HepG2 (cell line): ENCODE results near the gene MINDY3.

Experiments used
- CTCF ChIP-seq: sonication (generic); formaldehyde crosslinking; IDR thresholded peaks from 2 replicates; pipeline ENCODE4 v1.5.0; 2020; ENCODE audit warnings: mild to moderate bottlenecking, missing genetic modification reagents, moderate library complexity
- EZH2 ChIP-seq: conservative IDR thresholded peaks from 2 replicates; pipeline ENCODE4 v1.6.1; 2012; ENCODE audit warnings: mild to moderate bottlenecking, low read depth, low read length, moderate library complexity
- GATAD2A ChIP-seq: IDR thresholded peaks from 2 replicates; pipeline ENCODE4 v1.6.1; 2016
- HOXA7 ChIP-seq: sonication (generic); formaldehyde crosslinking; IDR thresholded peaks from 2 replicates; pipeline ENCODE4 v1.8.1; 2022; ENCODE audit warnings: mild to moderate bottlenecking, missing genetic modification reagents, moderate library complexity
- MXI1 ChIP-seq: IDR thresholded peaks from 3 replicates; pipeline ENCODE4 v1.6.1; 2012; ENCODE audit warnings: low read depth, low read length, inconsistent platforms, borderline replicate concordance
- MYNN ChIP-seq: sonication (generic); formaldehyde crosslinking; IDR thresholded peaks from 2 replicates; pipeline ENCODE4 v1.4.0; 2020; ENCODE audit warnings: mild to moderate bottlenecking, low read depth, missing genetic modification reagents
- POLR2A ChIP-seq, 2 experiments: IDR thresholded peaks; 2 replicates each; pipeline ENCODE4 v1.6.1; 2011; ENCODE audit warnings: low read depth in 2 of 2, low read length in 2 of 2, mild to moderate bottlenecking in 1 of 2, moderate library complexity in 1 of 2; ENCODE audit not compliant: insufficient read depth in 1 of 2
- SP1 ChIP-seq, 2 experiments: fragments of 450-650 bp in 1 of 2; sonication (generic) in 1 of 2; formaldehyde crosslinking in 1 of 2; IDR thresholded peaks; 2 replicates each; pipeline versions ENCODE4 v1.4.0 to v1.6.1; 2016 to 2020; ENCODE audit warnings: missing genetic modification reagents in 1 of 2
- TAF1 ChIP-seq: sonication (generic); formaldehyde crosslinking; IDR thresholded peaks from 2 replicates; pipeline ENCODE4 v1.4.0; 2020; ENCODE audit warnings: missing genetic modification reagents
- TCF12 ChIP-seq, 2 experiments: fragments of 450-650 bp in 1 of 2; sonication (generic) in 1 of 2; formaldehyde crosslinking in 1 of 2; IDR thresholded peaks; 2 replicates each; pipeline versions ENCODE4 v1.6.1 to v1.8.0; 2017 to 2022; ENCODE audit warnings: antibody characterized with exemption in 1 of 2, mild to moderate bottlenecking in 1 of 2, missing genetic modification reagents in 1 of 2, moderate library complexity in 1 of 2

GRCh38 chr10:15849316-15849715 is 11.0 kb downstream of the MINDY3 start:
- TF ChIP-seq EZH2, result no peak
- no peak for TF ChIP-seq CTCF (CRISPR knock-in tag)
- TF ChIP-seq POLR2A (IDR thresholded peaks at IDR 0.05; ENCODE audit: insufficient read depth in 1 of 2, low read depth in 2 of 2, low read length in 2 of 2), result no peak
- no peak for TF ChIP-seq SP1 (IDR thresholded peaks at IDR 0.05)
- no peak for TF ChIP-seq SP1 (CRISPR knock-in tag; IDR thresholded peaks at IDR 0.05)
- no peak for TF ChIP-seq TAF1 (CRISPR knock-in tag)
- no peak for TF ChIP-seq GATAD2A (CRISPR knock-in tag)
- no peak for TF ChIP-seq HOXA7 (CRISPR knock-in tag)
- no peak for TF ChIP-seq TCF12 (IDR thresholded peaks at IDR 0.05)
- TF ChIP-seq TCF12 (CRISPR knock-in tag; IDR thresholded peaks at IDR 0.05), result no peak
- TF ChIP-seq MYNN (CRISPR knock-in tag), result no peak
- no peak for TF ChIP-seq MXI1
